Measurements from ENCODE around the gene FURIN.
A peak's percentile ranks its signal among the peaks of the same experiment; 100 is the strongest.
"Not testable (repeated sequence)": the region's sequence is repeated elsewhere in the genome, so short reads cannot be mapped to it uniquely, and the experiment has no call there.

FURIN gene

DNA sequence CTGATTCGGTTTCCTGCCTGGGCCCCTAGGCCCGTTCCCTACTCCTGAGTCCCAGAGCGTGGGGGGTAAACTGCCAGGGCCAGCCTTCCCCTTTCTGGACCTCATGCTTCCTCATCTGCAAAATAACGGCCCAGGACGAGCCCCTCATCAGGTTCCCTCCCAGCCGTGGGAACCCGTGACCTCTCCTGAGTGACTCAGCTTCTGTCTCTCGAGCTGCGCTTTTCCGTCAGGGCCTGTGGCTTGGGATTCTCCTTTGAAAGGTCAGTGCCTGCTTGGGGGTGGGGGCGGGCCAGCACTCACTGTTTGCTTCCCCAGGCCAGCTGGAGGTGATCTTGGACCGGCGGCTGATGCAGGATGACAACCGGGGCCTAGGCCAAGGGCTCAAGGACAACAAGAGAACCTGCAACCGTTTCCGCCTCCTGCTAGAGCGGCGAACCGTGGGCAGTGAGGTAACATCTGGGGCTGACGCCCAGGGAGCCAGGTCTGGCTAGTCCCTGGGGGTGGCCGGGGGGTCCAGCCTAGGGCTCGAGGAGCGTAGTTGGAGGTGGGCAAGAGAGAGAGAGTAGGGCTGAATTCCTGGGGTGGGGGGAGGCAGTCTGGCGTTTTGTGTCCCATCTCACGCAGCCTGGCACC lies 47.5 kb downstream of the FURIN start:
- Histone ChIP-seq H3K4me1 (ENCODE audit: control insufficient read depth in 1 of 2, insufficient read depth in 2 of 2, low read length in 2 of 2) (no peaks in the 10 kb centered on the region), H3K27ac (ENCODE audit: low read length) (peak overlapping the region; percentile 23), H3K4me3 (ENCODE audit: low read depth in 1 of 2, low read length in 2 of 2) (peak overlapping the region in 1 of 2 donors; percentile 25), H3K9me3 (ENCODE audit: control insufficient read depth in 1 of 2, low read length in 2 of 2) (no peaks in the 10 kb centered on the region), H3K36me3 (ENCODE audit: control insufficient read depth in 1 of 2, insufficient read depth in 2 of 2, low read length in 2 of 2) (peaks cover 85 to 97% of the 10 kb centered on the region in 2 donors), H3K27me3 (ENCODE audit: low read depth, low read length) (no peaks in the 10 kb centered on the region)

DNA sequence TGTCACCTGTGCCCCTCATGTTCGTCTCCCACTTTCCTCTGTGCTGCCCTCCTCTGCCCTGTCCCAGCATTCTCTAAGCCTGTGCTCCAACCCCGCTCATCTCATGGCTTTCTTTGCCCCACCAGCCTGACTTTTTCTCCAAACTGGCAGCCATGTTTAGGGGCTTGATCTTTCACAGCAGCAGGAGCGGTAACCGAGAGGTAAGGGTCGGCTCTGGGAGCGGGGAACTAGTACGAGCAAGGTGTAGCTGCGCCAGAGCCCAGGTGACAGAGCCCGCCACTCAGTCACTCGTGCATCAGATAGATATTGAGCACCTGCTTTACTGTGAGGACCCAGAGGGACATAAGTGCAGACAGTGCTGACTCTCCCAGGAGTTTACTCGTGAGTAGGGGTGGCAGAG lies 48.1 kb downstream of the FURIN start:
- Histone ChIP-seq H3K9me3 (ENCODE audit: control insufficient read depth in 1 of 2, low read length in 2 of 2) (no peaks in the 10 kb centered on the region), H3K4me1 (ENCODE audit: control insufficient read depth in 1 of 2, insufficient read depth in 2 of 2, low read length in 2 of 2) (no peaks in the 10 kb centered on the region), H3K4me3 (ENCODE audit: low read depth in 1 of 2, low read length in 2 of 2) (peak overlapping the region in 1 of 2 donors; percentile 25), H3K27ac (ENCODE audit: low read length) (peak overlapping the region; percentile 23), H3K27me3 (ENCODE audit: low read depth, low read length) (no peaks in the 10 kb centered on the region), H3K36me3 (ENCODE audit: control insufficient read depth in 1 of 2, insufficient read depth in 2 of 2, low read length in 2 of 2) (peaks cover 83 to 97% of the 10 kb centered on the region in 2 donors)

DNA sequence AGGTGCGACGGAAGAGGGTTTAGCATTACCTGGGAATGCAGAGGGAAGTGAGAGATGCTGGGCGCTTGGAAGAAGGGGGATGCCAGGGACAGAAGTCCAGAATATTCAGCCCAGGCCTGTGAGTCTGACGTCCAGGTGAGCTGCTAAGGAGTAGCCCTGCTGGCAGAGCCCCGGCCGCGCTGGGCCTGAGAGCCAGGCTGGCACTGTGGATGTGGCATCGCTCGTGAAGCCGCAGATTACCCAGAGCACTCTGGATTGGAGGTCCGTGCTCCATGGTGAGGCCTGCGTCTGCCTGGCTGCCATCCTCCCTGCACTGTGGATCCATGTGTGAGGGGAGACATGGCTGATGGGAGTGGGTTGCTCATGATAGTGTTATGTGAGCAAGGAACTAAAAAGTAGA lies 49.2 kb downstream of the FURIN start:
- no peaks in the 10 kb centered on the region for H3K9me3 ChIP-seq (ENCODE audit: control insufficient read depth in 1 of 2, low read length in 2 of 2)
- no peak overlapping the region for H3K27ac ChIP-seq (ENCODE audit: low read length)
- no peaks in the 10 kb centered on the region for H3K27me3 ChIP-seq (ENCODE audit: low read depth, low read length)
- no peak overlapping the region for H3K4me3 ChIP-seq (ENCODE audit: low read depth in 1 of 2, low read length in 2 of 2)
- no peaks in the 10 kb centered on the region for H3K4me1 ChIP-seq (ENCODE audit: control insufficient read depth in 1 of 2, insufficient read depth in 2 of 2, low read length in 2 of 2)
- H3K36me3 ChIP-seq (ENCODE audit: control insufficient read depth in 1 of 2, insufficient read depth in 2 of 2, low read length in 2 of 2): peaks cover 72 to 88% of the 10 kb centered on the region in 2 donors

DNA sequence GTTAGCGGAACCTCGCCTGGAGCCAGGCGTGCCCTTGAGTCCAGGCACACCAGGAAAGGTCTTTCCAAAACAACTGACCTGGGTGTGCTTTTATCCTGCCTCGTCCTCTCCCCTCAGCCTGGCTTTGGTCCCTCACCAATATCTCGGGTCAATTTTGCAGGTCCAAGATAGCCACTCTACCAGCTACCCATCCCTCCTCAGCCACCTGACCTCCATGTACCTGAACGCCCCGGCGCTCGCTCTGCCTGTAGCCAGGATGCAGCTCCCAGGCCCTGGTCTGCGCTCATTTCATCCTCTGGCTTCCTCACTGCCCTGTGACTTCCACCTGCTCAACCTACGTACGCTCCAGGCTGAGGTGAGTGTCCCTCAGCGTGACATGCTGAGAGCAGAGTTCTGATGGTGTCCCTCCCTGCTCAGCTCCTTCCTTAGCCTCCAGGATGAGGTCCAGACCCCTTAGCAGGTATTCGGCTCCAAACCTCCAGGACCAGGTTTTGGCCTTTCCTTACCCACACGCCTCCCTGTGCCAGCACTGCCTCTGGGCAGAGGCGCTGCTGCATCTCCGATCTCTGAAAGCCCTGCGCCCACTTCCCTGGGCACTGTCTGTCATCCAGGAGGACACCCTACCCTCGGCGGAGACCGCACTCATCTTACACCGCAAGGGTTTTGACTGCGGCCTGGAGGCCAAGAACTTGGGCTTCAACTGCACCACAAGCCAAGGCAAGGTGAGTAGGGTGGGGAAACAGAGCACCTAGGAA lies 49.8 kb downstream of the FURIN start:
- H3K27ac ChIP-seq (ENCODE audit: low read length): no peak overlapping the region
- no peaks in the 10 kb centered on the region for H3K9me3 ChIP-seq (ENCODE audit: control insufficient read depth in 1 of 2, low read length in 2 of 2)
- no peak overlapping the region for H3K4me3 ChIP-seq (ENCODE audit: low read depth in 1 of 2, low read length in 2 of 2)
- H3K36me3 ChIP-seq (ENCODE audit: control insufficient read depth in 1 of 2, insufficient read depth in 2 of 2, low read length in 2 of 2): peaks cover 66 to 82% of the 10 kb centered on the region in 2 donors
- no peaks in the 10 kb centered on the region for H3K4me1 ChIP-seq (ENCODE audit: control insufficient read depth in 1 of 2, insufficient read depth in 2 of 2, low read length in 2 of 2)
- no peaks in the 10 kb centered on the region for H3K27me3 ChIP-seq (ENCODE audit: low read depth, low read length)

DNA sequence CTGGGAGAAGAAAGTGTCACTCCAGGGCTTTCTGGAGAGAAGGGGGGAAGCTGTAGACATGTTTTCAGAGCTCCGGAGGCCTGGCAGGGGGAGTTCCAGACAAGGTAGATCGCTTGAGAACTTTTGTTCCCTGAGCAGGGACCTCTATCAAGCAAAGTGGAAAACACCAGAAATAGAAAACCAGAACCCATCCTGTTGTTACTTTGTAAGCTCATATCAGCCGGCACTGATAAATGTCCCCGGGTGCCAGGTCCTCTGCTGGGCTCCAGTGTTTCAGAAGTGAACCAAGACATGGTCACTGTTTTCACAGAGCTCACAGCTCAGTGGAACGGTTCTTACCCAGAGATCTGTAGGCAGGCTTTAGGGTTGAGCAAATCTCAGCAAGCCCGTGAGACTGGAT lies 50.4 kb downstream of the FURIN start:
- no peaks in the 10 kb centered on the region for H3K4me1 ChIP-seq (ENCODE audit: control insufficient read depth in 1 of 2, insufficient read depth in 2 of 2, low read length in 2 of 2)
- no peaks in the 10 kb centered on the region for H3K9me3 ChIP-seq (ENCODE audit: control insufficient read depth in 1 of 2, low read length in 2 of 2)
- H3K4me3 ChIP-seq (ENCODE audit: low read depth in 1 of 2, low read length in 2 of 2): no peak overlapping the region
- no peak overlapping the region for H3K27ac ChIP-seq (ENCODE audit: low read length)
- H3K36me3 ChIP-seq (ENCODE audit: control insufficient read depth in 1 of 2, insufficient read depth in 2 of 2, low read length in 2 of 2): peaks cover 60 to 76% of the 10 kb centered on the region in 2 donors
- no peaks in the 10 kb centered on the region for H3K27me3 ChIP-seq (ENCODE audit: low read depth, low read length)

DNA sequence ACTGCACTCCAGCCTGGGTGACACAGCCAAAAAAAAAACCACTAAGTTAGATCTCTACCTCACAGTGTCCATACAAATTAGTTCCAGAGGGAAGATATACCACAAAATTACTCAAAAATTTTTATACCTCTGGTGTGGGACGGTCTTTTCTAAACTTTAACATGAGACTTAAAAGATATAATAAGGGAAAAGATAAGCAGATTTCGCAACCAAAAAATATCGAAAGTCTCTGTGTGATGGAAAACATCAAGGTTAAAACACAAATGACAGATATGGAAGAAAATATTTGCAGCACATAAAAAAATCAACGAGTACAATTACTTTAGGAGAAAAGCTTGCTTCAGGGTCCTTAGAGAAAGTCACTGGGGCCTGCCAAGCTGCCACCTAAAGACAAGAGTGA lies 53.5 kb downstream of the FURIN start:
- Histone ChIP-seq H3K27ac (ENCODE audit: low read length) (no peak overlapping the region), H3K36me3 (ENCODE audit: control insufficient read depth in 1 of 2, insufficient read depth in 2 of 2, low read length in 2 of 2) (peaks cover 42 to 46% of the 10 kb centered on the region in 2 donors), H3K4me3 (ENCODE audit: low read depth in 1 of 2, low read length in 2 of 2) (no peak overlapping the region)

DNA sequence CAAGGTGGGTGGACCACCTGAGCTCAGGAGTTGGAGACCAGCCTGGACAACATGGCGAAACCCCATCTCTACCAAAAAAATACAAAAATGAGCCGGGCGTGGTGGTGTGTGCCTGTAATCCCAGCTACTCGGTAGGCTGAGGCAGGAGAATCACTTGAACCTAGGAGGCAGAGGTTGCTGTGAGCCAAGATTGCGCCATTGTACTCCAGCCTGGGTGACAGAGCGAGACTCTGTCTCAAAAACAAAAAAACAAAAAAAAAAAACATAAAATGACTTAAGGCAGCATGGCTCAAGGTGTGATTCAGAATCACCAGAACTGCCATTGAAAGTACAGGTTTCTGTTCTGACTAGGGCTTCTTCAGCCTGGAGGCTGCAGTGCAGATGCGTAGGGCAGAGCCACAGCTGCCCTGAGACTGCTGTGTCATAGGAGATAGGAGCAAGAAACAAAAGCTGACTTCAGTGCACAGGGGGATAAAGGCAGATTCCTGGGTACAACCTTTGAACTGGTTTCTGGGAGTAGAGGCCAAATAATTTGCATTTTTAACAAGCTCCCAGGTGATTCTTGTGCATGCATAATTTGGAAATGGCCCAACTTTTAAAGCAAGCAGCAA lies 54.4 kb downstream of the FURIN start:
- not testable (repeated sequence) for H3K27ac ChIP-seq (ENCODE audit: low read length); H3K27me3 ChIP-seq (ENCODE audit: low read depth, low read length); H3K9me3 ChIP-seq (ENCODE audit: control insufficient read depth in 1 of 2, low read length in 2 of 2); H3K4me1 ChIP-seq (ENCODE audit: control insufficient read depth in 1 of 2, insufficient read depth in 2 of 2, low read length in 2 of 2); H3K4me3 ChIP-seq (ENCODE audit: low read depth in 1 of 2, low read length in 2 of 2)
- peaks cover 33 to 38% of the 10 kb centered on the region in 2 donors for H3K36me3 ChIP-seq (ENCODE audit: control insufficient read depth in 1 of 2, insufficient read depth in 2 of 2, low read length in 2 of 2)

More for the DNA sequence above, 53.5 kb downstream of the FURIN start:
- Histone ChIP-seq H3K9me3 (ENCODE audit: control insufficient read depth in 1 of 2, low read length in 2 of 2) (no peaks in the 10 kb centered on the region), H3K27me3 (ENCODE audit: low read depth, low read length) (no peaks in the 10 kb centered on the region), H3K4me1 (ENCODE audit: control insufficient read depth in 1 of 2, insufficient read depth in 2 of 2, low read length in 2 of 2) (no peaks in the 10 kb centered on the region)

DNA sequence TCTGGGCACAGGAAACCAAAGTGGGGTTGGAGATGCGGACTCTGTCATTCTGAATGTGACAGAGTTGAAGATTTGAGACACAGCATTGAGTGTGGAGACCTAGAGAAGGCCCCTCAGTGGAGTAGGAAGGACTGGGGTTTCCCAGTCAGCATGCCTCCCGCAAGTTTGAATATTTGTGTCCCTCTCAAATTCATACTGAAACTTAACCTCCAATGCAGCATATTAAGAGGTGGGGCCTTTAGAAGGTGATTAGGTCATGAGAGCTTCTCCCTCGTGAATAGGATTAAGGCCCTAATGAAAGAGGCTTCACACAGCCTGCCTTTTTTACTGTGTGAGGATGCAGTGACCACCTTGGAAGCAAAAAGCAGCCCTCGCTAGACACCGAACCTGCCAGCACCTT lies 56.0 kb downstream of the FURIN start:
- peaks cover 19 to 23% of the 10 kb centered on the region in 2 donors for H3K36me3 ChIP-seq (ENCODE audit: control insufficient read depth in 1 of 2, insufficient read depth in 2 of 2, low read length in 2 of 2)
- no peaks in the 10 kb centered on the region for H3K27me3 ChIP-seq (ENCODE audit: low read depth, low read length)
- peaks cover 0 to 5% of the 10 kb centered on the region in 2 donors for H3K4me1 ChIP-seq (ENCODE audit: control insufficient read depth in 1 of 2, insufficient read depth in 2 of 2, low read length in 2 of 2)
- H3K27ac ChIP-seq (ENCODE audit: low read length): no peak overlapping the region
- H3K4me3 ChIP-seq (ENCODE audit: low read depth in 1 of 2, low read length in 2 of 2): no peak overlapping the region
- H3K9me3 ChIP-seq (ENCODE audit: control insufficient read depth in 1 of 2, low read length in 2 of 2): no peaks in the 10 kb centered on the region

DNA sequence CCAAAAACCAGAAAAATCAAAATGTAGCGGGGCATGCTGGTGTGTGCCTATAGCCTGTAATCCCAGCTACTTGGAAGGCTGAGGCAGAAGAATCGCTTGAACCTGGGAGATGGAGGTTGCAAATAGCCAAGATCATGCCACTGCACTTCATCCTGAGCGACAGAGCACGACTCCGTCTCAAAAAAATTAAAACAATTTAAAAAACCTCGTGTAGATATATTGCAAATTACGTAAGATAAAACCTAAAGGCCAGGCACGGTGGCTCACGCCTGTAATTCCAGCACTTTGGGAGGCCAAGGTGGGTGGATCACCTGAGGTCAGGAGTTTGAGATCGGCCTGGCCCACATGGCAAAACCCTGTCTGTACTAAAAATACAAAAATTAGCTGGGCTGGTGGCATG lies 58.4 kb downstream of the FURIN start:
- not testable (repeated sequence) for H3K4me3 ChIP-seq (ENCODE audit: low read depth in 1 of 2, low read length in 2 of 2); H3K36me3 ChIP-seq (ENCODE audit: control insufficient read depth in 1 of 2, insufficient read depth in 2 of 2, low read length in 2 of 2); H3K27ac ChIP-seq (ENCODE audit: low read length); H3K27me3 ChIP-seq (ENCODE audit: low read depth, low read length); H3K9me3 ChIP-seq (ENCODE audit: control insufficient read depth in 1 of 2, low read length in 2 of 2)
- H3K4me1 ChIP-seq (ENCODE audit: control insufficient read depth in 1 of 2, insufficient read depth in 2 of 2, low read length in 2 of 2): peaks cover 4 to 12% of the 10 kb centered on the region in 2 donors

DNA sequence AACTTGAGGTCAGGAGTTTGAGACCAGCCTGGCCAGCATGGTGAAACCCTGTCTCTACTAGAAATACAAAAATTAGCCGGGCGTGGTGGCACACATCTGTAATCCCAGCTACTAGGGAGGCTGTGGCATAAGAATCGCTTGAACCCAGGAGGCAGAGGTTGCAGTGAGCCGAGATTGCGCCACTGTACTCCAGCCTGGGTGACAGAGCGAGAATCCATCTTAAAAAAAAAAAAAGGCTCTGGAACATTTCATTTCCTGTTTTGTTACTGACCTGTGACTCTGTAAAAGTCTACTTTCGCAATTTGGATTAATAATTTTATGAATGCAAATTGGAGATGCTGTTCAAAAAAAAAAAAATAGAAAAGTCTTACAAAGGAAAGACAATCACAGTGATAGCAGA lies 59.7 kb downstream of the FURIN start:
- peaks cover 4 to 15% of the 10 kb centered on the region in 2 donors for H3K4me1 ChIP-seq (ENCODE audit: control insufficient read depth in 1 of 2, insufficient read depth in 2 of 2, low read length in 2 of 2)
- not testable (repeated sequence) for H3K4me3 ChIP-seq (ENCODE audit: low read depth in 1 of 2, low read length in 2 of 2); H3K27me3 ChIP-seq (ENCODE audit: low read depth, low read length); H3K36me3 ChIP-seq (ENCODE audit: control insufficient read depth in 1 of 2, insufficient read depth in 2 of 2, low read length in 2 of 2); H3K27ac ChIP-seq (ENCODE audit: low read length); H3K9me3 ChIP-seq (ENCODE audit: control insufficient read depth in 1 of 2, low read length in 2 of 2)

DNA sequence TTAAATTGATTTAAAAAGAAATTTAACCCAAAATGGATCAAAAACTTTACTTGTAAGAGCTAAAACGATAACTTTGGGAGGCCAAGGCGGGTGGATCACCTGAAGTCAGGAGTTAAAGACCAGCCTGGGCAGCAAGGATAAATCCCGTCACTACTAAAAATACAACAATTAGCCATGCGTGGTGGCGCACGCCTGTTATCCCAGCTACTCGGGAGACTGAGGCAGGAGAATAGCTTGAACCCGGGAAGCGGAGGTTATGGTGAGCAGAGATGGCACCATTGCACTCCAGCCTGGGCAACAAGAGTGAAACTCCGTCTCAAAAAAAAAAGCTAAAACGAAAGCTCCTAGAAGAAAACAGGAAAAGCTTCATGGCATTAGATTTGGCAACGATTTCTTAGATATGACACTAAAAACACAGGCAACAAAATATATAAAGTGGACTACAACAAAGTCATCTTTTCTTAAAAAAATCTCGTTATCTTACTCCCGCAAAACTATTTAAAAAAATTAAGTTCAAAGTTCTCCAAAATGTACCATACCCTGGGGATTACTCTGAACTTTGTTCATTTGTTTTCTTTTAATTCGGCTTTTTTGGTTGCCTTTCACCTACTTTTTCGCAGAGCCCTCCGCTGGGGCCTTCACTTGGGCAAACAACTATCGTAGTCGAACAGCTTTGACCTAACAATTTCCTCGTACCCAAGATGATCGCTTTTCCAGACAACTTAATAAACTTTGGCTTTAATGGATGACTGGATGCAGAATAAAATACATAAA lies 61.0 kb downstream of the FURIN start:
- H3K4me3 ChIP-seq (ENCODE audit: low read depth in 1 of 2, low read length in 2 of 2): peak overlapping the region; percentile 68 to 79
- no peaks in the 10 kb centered on the region for H3K27me3 ChIP-seq (ENCODE audit: low read depth, low read length)
- H3K27ac ChIP-seq (ENCODE audit: low read length): peak overlapping the region; percentile 96
- H3K4me1 ChIP-seq (ENCODE audit: control insufficient read depth in 1 of 2, insufficient read depth in 2 of 2, low read length in 2 of 2): peaks cover 5 to 20% of the 10 kb centered on the region in 2 donors
- no peaks in the 10 kb centered on the region for H3K36me3 ChIP-seq (ENCODE audit: control insufficient read depth in 1 of 2, insufficient read depth in 2 of 2, low read length in 2 of 2)
- no peaks in the 10 kb centered on the region for H3K9me3 ChIP-seq (ENCODE audit: control insufficient read depth in 1 of 2, low read length in 2 of 2)
